Measurements from ENCODE around the gene PGM5.

Gene PGM5

GRCh38 chr9:68498816-68499215, 142.4 kb downstream of the PGM5 start:
- no peak for FAIRE-seq

- peak; percentile 53 for FAIRE-seq
These were observed 144.3 kb downstream of the PGM5 start for GRCh38 chr9:68500457-68501381.

GRCh38 chr9:68502279-68502678, 145.9 kb downstream of the PGM5 start:
- FAIRE-seq = no peak

- no peak for FAIRE-seq
These were observed 149.4 kb downstream of the PGM5 start for GRCh38 chr9:68505681-68506409.

- no peak for FAIRE-seq
These were observed 150.1 kb downstream of the PGM5 start for GRCh38 chr9:68506551-68506950.

GRCh38 chr9:68507130-68507805, 150.9 kb downstream of the PGM5 start:
- FAIRE-seq = peak; percentile 84

- FAIRE-seq = no peak
These were observed 151.4 kb downstream of the PGM5 start for GRCh38 chr9:68507806-68508145.

- no peak for FAIRE-seq
These were observed 152.1 kb downstream of the PGM5 start for GRCh38 chr9:68508547-68508946.

- FAIRE-seq = no peak
These were observed 153.3 kb downstream of the PGM5 start for GRCh38 chr9:68509689-68510088.

- no peak for FAIRE-seq
These were observed 157.0 kb downstream of the PGM5 start for GRCh38 chr9:68513385-68513784.

- no peak for FAIRE-seq
These were observed 157.6 kb downstream of the PGM5 start for GRCh38 chr9:68513981-68514380.

GRCh38 chr9:68515326-68516017, 159.1 kb downstream of the PGM5 start:
- no peak for FAIRE-seq

GRCh38 chr9:68522131-68522530, 165.7 kb downstream of the PGM5 start:
- no peak for FAIRE-seq

- no peak for FAIRE-seq
These were observed 166.5 kb downstream of the PGM5 start for GRCh38 chr9:68522954-68523353.

- no peak for FAIRE-seq
These were observed 167.0 kb downstream of the PGM5 start for GRCh38 chr9:68523367-68523936.

- no peak for FAIRE-seq
These were observed 174.2 kb downstream of the PGM5 start for GRCh38 chr9:68530618-68531017.

- no peak for FAIRE-seq
These were observed 175.7 kb downstream of the PGM5 start for GRCh38 chr9:68532131-68532530.

- FAIRE-seq = no peak
These were observed 177.3 kb downstream of the PGM5 start for GRCh38 chr9:68533678-68534077.

- no peak for FAIRE-seq
These were observed 180.6 kb downstream of the PGM5 start for GRCh38 chr9:68536876-68537615.

- no peak for FAIRE-seq
These were observed 181.1 kb downstream of the PGM5 start for GRCh38 chr9:68537616-68537880.

- no peak for FAIRE-seq
These were observed 181.8 kb downstream of the PGM5 start for GRCh38 chr9:68538200-68538599.
